ENCODE data around the gene GRK1.

Gene GRK1

GRCh38 chr13:113776231-113777125 is 109.5 kb downstream of the GRK1 start:
- DNase-seq (ENCODE audit: low read depth) = no peak
- no peak for TF ChIP-seq CTCF (conservative IDR thresholded peaks at IDR 0.05; ENCODE audit: low read length)
- H3K4me3 ChIP-seq (ENCODE audit: low read length) = no peak overlapping the region

GRCh38 chr13:113777311-113778260 is 110.6 kb downstream of the GRK1 start:
- H3K4me3 ChIP-seq (ENCODE audit: low read length) = no peak overlapping the region
- TF ChIP-seq CTCF (conservative IDR thresholded peaks at IDR 0.05; ENCODE audit: low read length) = no peak
- no peak for DNase-seq (ENCODE audit: low read depth)

GRCh38 chr13:113781571-113781970 is 114.6 kb downstream of the GRK1 start:
- no peak for DNase-seq (ENCODE audit: low read depth)
- H3K4me3 ChIP-seq (ENCODE audit: low read length) = no peak overlapping the region
- TF ChIP-seq CTCF (conservative IDR thresholded peaks at IDR 0.05; ENCODE audit: low read length) = no peak

- H3K4me3 ChIP-seq (ENCODE audit: low read length) = no peak overlapping the region
- TF ChIP-seq CTCF (conservative IDR thresholded peaks at IDR 0.05; ENCODE audit: low read length) = no peak
- no peak for DNase-seq (ENCODE audit: low read depth)
These were observed 115.5 kb downstream of the GRK1 start for GRCh38 chr13:113782472-113782871.

- no peak overlapping the region for H3K4me3 ChIP-seq (ENCODE audit: low read length)
- DNase-seq (ENCODE audit: low read depth) = no peak
- TF ChIP-seq CTCF (conservative IDR thresholded peaks at IDR 0.05; ENCODE audit: low read length) = no peak
These were observed 116.3 kb downstream of the GRK1 start for GRCh38 chr13:113783200-113783881.

- no peak for TF ChIP-seq CTCF (conservative IDR thresholded peaks at IDR 0.05; ENCODE audit: low read length)
- no peak overlapping the region for H3K4me3 ChIP-seq (ENCODE audit: low read length)
- no peak for DNase-seq (ENCODE audit: low read depth)
These were observed 117.1 kb downstream of the GRK1 start for GRCh38 chr13:113783966-113784644.
